HepG2 (cell line): Measurements from ENCODE around the gene MLST8. TPM values are rescaled to one million over a fixed set of nuclear protein-coding genes. Genes with fewer than 3 reads are reported as not detected.
A peak's percentile ranks its signal among the peaks of the same experiment; 100 is the strongest.

Experiments
- AKAP8 ChIP-seq: sonication (generic); formaldehyde crosslinking; IDR thresholded peaks from 2 replicates; pipeline ENCODE4 v1.5.1; 2020; ENCODE audit warnings: mild to moderate bottlenecking, missing genetic modification reagents
- ARNT2 ChIP-seq: sonication (generic); formaldehyde crosslinking; IDR thresholded peaks from 2 replicates; pipeline ENCODE4 v1.8.0; 2022; ENCODE audit warnings: mild to moderate bottlenecking, low read depth, missing genetic modification reagents, moderate library complexity
- ATRX ChIP-seq: sonication (generic); formaldehyde crosslinking; IDR thresholded peaks from 2 replicates; pipeline ENCODE4 v1.4.0; 2020; ENCODE audit warnings: missing genetic modification reagents, borderline replicate concordance
- FOSL1 ChIP-seq: sonication (generic); formaldehyde crosslinking; IDR thresholded peaks from 2 replicates; pipeline ENCODE4 v1.9.0; 2021; ENCODE audit warnings: missing genetic modification reagents, borderline replicate concordance
- FOXK1 ChIP-seq: sonication (generic); formaldehyde crosslinking; IDR thresholded peaks from 2 replicates; pipeline ENCODE4 v1.4.0; 2020; ENCODE audit warnings: low read depth, missing genetic modification reagents, borderline replicate concordance
- HNRNPL ChIP-seq: fragments of 200-400 bp; formaldehyde crosslinking; IDR thresholded peaks from 2 replicates; pipeline ENCODE4 v1.6.1; 2017; ENCODE audit warnings: mild to moderate bottlenecking, low read depth, low read length
- JDP2 ChIP-seq: sonication (generic); formaldehyde crosslinking; IDR thresholded peaks from 2 replicates; pipeline ENCODE4 v1.8.1; 2022; ENCODE audit warnings: missing genetic modification reagents, borderline replicate concordance
- NFYC ChIP-seq: IDR thresholded peaks from 2 replicates; pipeline ENCODE4 v1.6.1; 2016; ENCODE audit warnings: missing genetic modification reagents, missing compliant biosample characterization
- NR2C2 ChIP-seq: sonication (generic); formaldehyde crosslinking; IDR thresholded peaks from 2 replicates; pipeline ENCODE4 v1.4.0; 2020; ENCODE audit warnings: missing genetic modification reagents, mild to moderate bottlenecking, moderate library complexity, borderline replicate concordance
- PAX8 ChIP-seq: sonication (generic); formaldehyde crosslinking; IDR thresholded peaks from 2 replicates; pipeline ENCODE4 v1.8.0; 2022; ENCODE audit warnings: mild to moderate bottlenecking, missing genetic modification reagents, borderline replicate concordance
- PTBP1 ChIP-seq: fragments of 200-400 bp; formaldehyde crosslinking; IDR thresholded peaks from 2 replicates; pipeline ENCODE4 v1.6.1; 2018; ENCODE audit warnings: low read length, low read depth; ENCODE audit not compliant: poor library complexity, severe bottlenecking
- RBM22 ChIP-seq: fragments of 200-400 bp; formaldehyde crosslinking; optimal IDR thresholded peaks from 2 replicates; pipeline ENCODE3; 2017; ENCODE audit warnings: mild to moderate bottlenecking, low read length, moderate library complexity
- REPIN1 ChIP-seq: sonication (generic); formaldehyde crosslinking; IDR thresholded peaks from 2 replicates; pipeline ENCODE4 v1.8.0; 2022; ENCODE audit warnings: missing genetic modification reagents, low read depth, mild to moderate bottlenecking, borderline replicate concordance
- SMARCE1 ChIP-seq: fragments of 450-650 bp; IDR thresholded peaks from 2 replicates; pipeline ENCODE4 v1.6.1; 2017; ENCODE audit warnings: borderline replicate concordance
- ZNF263 ChIP-seq: sonication (generic); formaldehyde crosslinking; IDR thresholded peaks from 2 replicates; pipeline ENCODE4 v1.4.0; 2020; ENCODE audit warnings: missing genetic modification reagents
- ZNF564 ChIP-seq: sonication (generic); formaldehyde crosslinking; IDR thresholded peaks from 2 replicates; pipeline ENCODE4 v1.8.1; 2023; ENCODE audit warnings: mild to moderate bottlenecking, missing genetic modification reagents
- ZNF619 ChIP-seq: sonication (generic); formaldehyde crosslinking; IDR thresholded peaks from 2 replicates; pipeline ENCODE4 v1.4.0; 2020; ENCODE audit warnings: mild to moderate bottlenecking, missing genetic modification reagents
- ZNF703 ChIP-seq: sonication (generic); formaldehyde crosslinking; IDR thresholded peaks from 2 replicates; pipeline ENCODE4 v1.5.1; 2020; ENCODE audit warnings: missing genetic modification reagents, mild to moderate bottlenecking, moderate library complexity, borderline replicate concordance
- ZNF746 ChIP-seq: sonication (generic); formaldehyde crosslinking; IDR thresholded peaks from 2 replicates; pipeline ENCODE4 v1.8.0; 2022; ENCODE audit warnings: mild to moderate bottlenecking, missing genetic modification reagents
- ZNF782 ChIP-seq: sonication (generic); formaldehyde crosslinking; IDR thresholded peaks from 2 replicates; pipeline ENCODE4 v1.4.0; 2020; ENCODE audit warnings: missing genetic modification reagents, mild to moderate bottlenecking, borderline replicate concordance
- polyA plus RNA-seq, 8 experiments: library from polyadenylated mRNA; depleted of rRNA in 3 of 8; stranded (reverse) in 7 of 8; unstranded in 1 of 8; fragments of >200 nt; fragmentation: Illumina TruSeq in 4 of 8; extraction: Trizol in 4 of 8; gene quantifications; 2 replicates each; pipeline versions ENCODE4 v1.2.1 to v1.2.3, GENCODE V29; 2011 to 2016; ENCODE audit warnings: low read depth in 4 of 8, missing spikeins in 1 of 8, mixed read lengths in 1 of 8; ENCODE audit not compliant: insufficient read depth in 1 of 8
- total RNA-seq, 5 experiments: library from RNA; depleted of rRNA; stranded (reverse); fragments of >200 nt; fragmentation: Illumina TruSeq; extraction: Trizol; gene quantifications; 2 replicates each; pipeline ENCODE4 v1.2.3, GENCODE V29; 2016; ENCODE audit warnings: low read depth in 1 of 5
- TF ChIP-seq, protein P1 (sequence below): sonication (generic); formaldehyde crosslinking; conservative IDR thresholded peaks from 2 replicates; pipeline ENCODE4 v1.4.0; 2020; ENCODE audit warnings: missing genetic modification reagents
- TF ChIP-seq, protein P2 (sequence below): sonication (generic); formaldehyde crosslinking; IDR thresholded peaks from 2 replicates; pipeline ENCODE4 v1.8.0; 2022; ENCODE audit warnings: low read depth, missing genetic modification reagents
- TF ChIP-seq, protein P3 (sequence below): sonication (generic); formaldehyde crosslinking; IDR thresholded peaks from 2 replicates; pipeline ENCODE4 v1.5.0; 2020; ENCODE audit warnings: missing genetic modification reagents
- TF ChIP-seq, protein P4 (sequence below): IDR thresholded peaks from 2 replicates; pipeline ENCODE4 v1.6.1; 2012; ENCODE audit warnings: low read depth, low read length, improper control_type of control experiment

MLST8 gene
- total and polyA plus RNA-seq, 2 of the 13 experiments (the other 11 are each of a cell fraction or from before 2014, with no cell fraction given), result 30.8 to 72.7 TPM

DNA sequence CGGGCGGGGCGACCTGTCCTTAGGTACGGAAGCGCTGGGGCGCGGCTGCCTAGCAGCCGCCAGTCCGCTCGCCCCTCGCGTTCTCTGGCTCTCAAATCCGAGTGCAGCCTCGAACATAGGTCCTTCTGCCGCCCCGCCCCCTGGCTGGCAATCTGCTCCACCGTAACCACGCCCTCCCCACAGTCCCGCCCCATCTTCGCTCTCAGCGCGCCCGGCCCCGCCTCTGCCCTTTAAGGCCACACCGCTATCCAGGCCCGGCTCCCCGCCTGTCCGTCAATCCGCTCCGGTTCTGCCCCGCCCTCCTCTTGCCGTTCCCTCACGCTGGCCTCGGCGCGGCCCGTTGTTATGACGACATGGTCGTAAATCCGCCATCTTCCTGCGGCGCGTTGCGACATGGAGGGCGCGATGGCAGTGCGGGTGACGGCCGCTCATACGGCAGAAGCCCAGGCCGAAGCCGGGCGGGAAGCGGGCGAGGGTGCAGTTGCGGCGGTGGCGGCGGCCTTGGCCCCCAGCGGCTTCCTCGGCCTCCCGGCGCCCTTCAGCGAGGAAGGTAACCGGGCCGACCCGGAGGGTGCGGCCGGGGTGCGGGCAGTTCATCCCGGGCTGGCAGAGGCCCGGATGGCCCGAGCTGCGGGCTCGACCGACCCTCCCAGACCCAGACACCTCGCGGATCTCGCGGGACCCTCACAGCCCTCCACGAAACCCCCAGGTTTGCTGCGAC, 18.1 kb downstream of the MLST8 start, which contains the start of gene E4F1 (continued):
- TF ChIP-seq, protein P1, sequence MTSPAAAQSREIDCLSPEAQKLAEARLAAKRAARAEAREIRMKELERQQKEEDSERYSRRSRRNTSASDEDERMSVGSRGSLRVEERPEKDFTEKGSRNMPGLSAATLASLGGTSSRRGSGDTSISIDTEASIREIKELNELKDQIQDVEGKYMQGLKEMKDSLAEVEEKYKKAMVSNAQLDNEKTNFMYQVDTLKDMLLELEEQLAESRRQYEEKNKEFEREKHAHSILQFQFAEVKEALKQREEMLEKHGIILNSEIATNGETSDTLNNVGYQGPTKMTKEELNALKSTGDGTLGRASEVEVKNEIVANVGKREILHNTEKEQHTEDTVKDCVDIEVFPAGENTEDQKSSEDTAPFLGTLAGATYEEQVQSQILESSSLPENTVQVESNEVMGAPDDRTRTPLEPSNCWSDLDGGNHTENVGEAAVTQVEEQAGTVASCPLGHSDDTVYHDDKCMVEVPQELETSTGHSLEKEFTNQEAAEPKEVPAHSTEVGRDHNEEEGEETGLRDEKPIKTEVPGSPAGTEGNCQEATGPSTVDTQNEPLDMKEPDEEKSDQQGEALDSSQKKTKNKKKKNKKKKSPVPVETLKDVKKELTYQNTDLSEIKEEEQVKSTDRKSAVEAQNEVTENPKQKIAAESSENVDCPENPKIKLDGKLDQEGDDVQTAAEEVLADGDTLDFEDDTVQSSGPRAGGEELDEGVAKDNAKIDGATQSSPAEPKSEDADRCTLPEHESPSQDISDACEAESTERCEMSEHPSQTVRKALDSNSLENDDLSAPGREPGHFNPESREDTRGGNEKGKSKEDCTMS (CRISPR knock-in tag), result no peak
- TF ChIP-seq ZNF564 (CRISPR knock-in tag), result peak; percentile 90; the same call in 1 of the 2 replicates
- TF ChIP-seq AKAP8 (CRISPR knock-in tag), result peak; percentile 51; the same call in 1 of the 2 replicates
- TF ChIP-seq ARNT2 (CRISPR knock-in tag), result peak; percentile 92
- TF ChIP-seq SMARCE1, result no peak
- TF ChIP-seq, protein P2, sequence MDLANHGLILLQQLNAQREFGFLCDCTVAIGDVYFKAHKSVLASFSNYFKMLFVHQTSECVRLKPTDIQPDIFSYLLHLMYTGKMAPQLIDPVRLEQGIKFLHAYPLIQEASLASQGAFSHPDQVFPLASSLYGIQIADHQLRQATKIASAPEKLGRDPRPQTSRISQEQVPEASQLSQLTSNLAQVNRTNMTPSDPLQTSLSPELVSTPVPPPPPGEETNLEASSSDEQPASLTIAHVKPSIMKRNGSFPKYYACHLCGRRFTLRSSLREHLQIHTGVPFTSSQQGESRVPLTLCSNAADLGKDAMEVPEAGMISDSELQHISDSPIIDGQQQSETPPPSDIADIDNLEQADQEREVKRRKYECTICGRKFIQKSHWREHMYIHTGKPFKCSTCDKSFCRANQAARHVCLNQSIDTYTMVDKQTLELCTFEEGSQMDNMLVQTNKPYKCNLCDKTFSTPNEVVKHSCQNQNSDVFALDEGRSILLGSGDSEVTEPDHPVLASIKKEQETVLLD, result peak; percentile 97
- peak; percentile 94 for TF ChIP-seq RBM22
- TF ChIP-seq HNRNPL, result no peak
- peak; percentile 61; the same call in 1 of the 2 replicates for TF ChIP-seq ZNF746
- peak; percentile 54; the same call in 1 of the 2 replicates for TF ChIP-seq NFYC (CRISPR knock-in tag)
- TF ChIP-seq, protein P3, sequence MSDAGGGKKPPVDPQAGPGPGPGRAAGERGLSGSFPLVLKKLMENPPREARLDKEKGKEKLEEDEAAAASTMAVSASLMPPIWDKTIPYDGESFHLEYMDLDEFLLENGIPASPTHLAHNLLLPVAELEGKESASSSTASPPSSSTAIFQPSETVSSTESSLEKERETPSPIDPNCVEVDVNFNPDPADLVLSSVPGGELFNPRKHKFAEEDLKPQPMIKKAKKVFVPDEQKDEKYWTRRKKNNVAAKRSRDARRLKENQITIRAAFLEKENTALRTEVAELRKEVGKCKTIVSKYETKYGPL (CRISPR knock-in tag), result 0 out of 2 replicates have a peak, but pooled peaks have one; percentile 27
- peak; percentile 84 for TF ChIP-seq REPIN1 (CRISPR knock-in tag)
- TF ChIP-seq ZNF703 (CRISPR knock-in tag), result no peak; the same call in 1 of the 2 replicates
- peak; percentile 82 for TF ChIP-seq NR2C2 (CRISPR knock-in tag)
- TF ChIP-seq ZNF782, result no peak; the same call in 1 of the 2 replicates
- peak; percentile 86; the same call in 1 of the 2 replicates for TF ChIP-seq FOXK1 (CRISPR knock-in tag)
- no peak for TF ChIP-seq FOSL1
- TF ChIP-seq PAX8 (CRISPR knock-in tag), result no peak
- 0 out of 2 replicates have a peak, but pooled peaks have one; percentile 16 for TF ChIP-seq ZNF263 (CRISPR knock-in tag)
- TF ChIP-seq ZNF619 (CRISPR knock-in tag), result no peak
- TF ChIP-seq, protein P4, sequence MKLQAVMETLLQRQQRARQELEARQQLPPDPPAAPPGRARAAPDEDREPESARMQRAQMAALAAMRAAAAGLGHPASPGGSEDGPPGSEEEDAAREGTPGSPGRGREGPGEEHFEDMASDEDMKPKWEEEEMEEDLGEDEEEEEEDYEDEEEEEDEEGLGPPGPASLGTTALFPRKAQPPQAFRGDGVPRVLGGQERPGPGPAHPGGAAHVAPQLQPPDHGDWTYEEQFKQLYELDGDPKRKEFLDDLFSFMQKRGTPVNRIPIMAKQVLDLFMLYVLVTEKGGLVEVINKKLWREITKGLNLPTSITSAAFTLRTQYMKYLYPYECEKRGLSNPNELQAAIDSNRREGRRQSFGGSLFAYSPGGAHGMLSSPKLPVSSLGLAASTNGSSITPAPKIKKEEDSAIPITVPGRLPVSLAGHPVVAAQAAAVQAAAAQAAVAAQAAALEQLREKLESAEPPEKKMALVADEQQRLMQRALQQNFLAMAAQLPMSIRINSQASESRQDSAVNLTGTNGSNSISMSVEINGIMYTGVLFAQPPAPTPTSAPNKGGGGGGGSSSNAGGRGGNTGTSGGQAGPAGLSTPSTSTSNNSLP, result no peak
- no peak for TF ChIP-seq PTBP1
- no peak for TF ChIP-seq ATRX (CRISPR knock-in tag)
- no peak for TF ChIP-seq JDP2
